Activated T-cell treated with anti-CD3 and anti-CD28 coated beads, Interleukin-2, amount 50 U/mL, for 72 hours (primary cell): ENCODE measurements around the gene PARP15. TPM values are rescaled to one million over a fixed set of nuclear protein-coding genes. Genes with fewer than 3 reads are reported as not detected.

Experiments used
- ATAC-seq, 2 donors: fragments of 150-1000 bp; cut with Tn5 transposase; replicated peaks in 1 of 2; 2 replicates each; pipeline ENCODE4 v1.10.0; 2021; ENCODE audit warnings: moderate library complexity in 2 of 2, mild to moderate bottlenecking in 1 of 2
- DNase-seq, 2 donors: peaks; one replicate each; pipeline ENCODE4 v3.0.0; 2021 to 2022; ENCODE audit warnings: mixed read lengths in 1 of 2
- H3K27ac Mint-ChIP-seq: one replicate; pipeline ENCODE4 v1.8.0; 2022; ENCODE audit warnings: mild to moderate bottlenecking, moderate library complexity, mixed read lengths
- H3K27me3 Mint-ChIP-seq: one replicate; pipeline ENCODE4 v1.8.0; 2022; ENCODE audit warnings: low read depth, mixed read lengths
- H3K36me3 Mint-ChIP-seq, 2 donors: one replicate each; pipeline ENCODE4 v1.8.0; 2022; ENCODE audit warnings: mixed read lengths in 2 of 2, mild to moderate bottlenecking in 1 of 2; ENCODE audit not compliant: insufficient read depth in 2 of 2
- H3K4me1 Mint-ChIP-seq: one replicate; pipeline ENCODE4 v1.8.0; 2022; ENCODE audit warnings: low read depth, mixed read lengths
- H3K4me3 Mint-ChIP-seq, 2 donors: one replicate each; pipeline ENCODE4 v1.8.0; 2022; ENCODE audit warnings: mild to moderate bottlenecking in 2 of 2, mixed read lengths in 2 of 2, moderate library complexity in 2 of 2
- H3K9me3 Mint-ChIP-seq, 2 donors: one replicate each; pipeline ENCODE4 v1.8.0; 2022; ENCODE audit warnings: mixed read lengths in 2 of 2
- total RNA-seq, 2 donors: library from RNA; stranded (reverse); gene quantifications; one replicate each; pipeline ENCODE4 v1.2.3, GENCODE V29; 2022

The PARP15 gene
- 10 to 100 TPM; 23.7 to 28.6 TPM for total RNA-seq

GRCh38 chr3:122577409-122578031 lies at the start of gene PARP15:
TSS of gene PARP15 (plus strand) at chr3:122577650. CDS start at chr3:122577668, 18 bp downstream.
- Mint-ChIP-seq H3K4me1 (peaks cover 65% of the 10 kb centered on the region), H3K27me3 (no peaks in the 10 kb centered on the region), H3K36me3 (peaks cover 14 to 23% of the 10 kb centered on the region in 2 donors), H3K4me3 (peak within 1 kb of the TSS; percentile 97 to 98), H3K9me3 (peaks cover 9 to 11% of the 10 kb centered on the region in 2 donors), H3K27ac (peak within 1 kb of the TSS; percentile 98)
- ATAC-seq = peak; percentile 37 to 43
- DNase-seq = peak; percentile 51 to 60

DNA sequence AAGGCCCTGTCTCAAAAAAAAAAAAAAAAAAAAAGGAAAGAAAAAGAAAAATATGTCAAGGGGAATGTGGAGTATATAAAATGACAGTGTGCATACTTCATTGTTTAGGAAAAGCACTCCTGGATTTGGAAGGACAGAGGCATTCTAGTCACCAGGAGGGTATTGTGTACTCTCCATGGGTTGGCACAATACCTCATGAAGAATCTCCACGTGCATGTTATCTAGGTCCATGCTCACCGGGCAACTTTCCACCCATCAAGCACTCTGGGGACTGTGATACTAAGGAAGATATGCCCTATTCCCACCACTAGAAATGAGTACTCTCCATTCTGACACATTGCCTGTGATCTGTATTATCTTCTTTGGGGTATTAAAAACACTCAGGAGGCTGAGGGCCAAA lies 47.3 kb upstream of the PARP15 start:
- ATAC-seq = no peak
- DNase-seq = no peak
- Mint-ChIP-seq H3K4me1 (peaks cover 37% of the 10 kb centered on the region), H3K36me3 (peaks cover 21 to 31% of the 10 kb centered on the region in 2 donors), H3K9me3 (no peaks in the 10 kb centered on the region), H3K4me3 (no peak overlapping the region), H3K27ac (no peak overlapping the region), H3K27me3 (no peaks in the 10 kb centered on the region)

DNA sequence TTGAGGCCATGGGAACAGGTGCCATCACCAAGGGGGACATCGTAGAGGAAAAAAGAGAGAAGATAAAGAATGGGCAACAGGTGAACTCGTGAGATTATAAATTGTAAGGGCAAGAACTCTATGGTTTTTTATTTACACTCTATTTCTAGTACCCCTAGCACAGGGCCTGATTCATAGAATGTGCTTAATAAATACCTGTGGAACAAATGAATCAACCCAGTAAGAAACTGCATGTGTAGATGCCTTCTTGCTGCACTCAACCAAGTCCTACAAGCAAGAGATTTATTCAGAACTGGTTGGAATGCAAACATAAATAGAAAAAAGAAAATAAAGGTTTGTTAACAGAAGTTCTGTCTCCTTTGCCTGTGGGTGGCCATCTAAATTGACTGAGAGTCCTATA lies 44.0 kb upstream of the PARP15 start:
- DNase-seq (no peak), ATAC-seq (peak; percentile 19 to 26)
- Mint-ChIP-seq H3K9me3 (no peaks in the 10 kb centered on the region), H3K36me3 (peaks cover 22 to 34% of the 10 kb centered on the region in 2 donors), H3K27me3 (no peaks in the 10 kb centered on the region), H3K27ac (no peak overlapping the region), H3K4me1 (peaks cover 45% of the 10 kb centered on the region), H3K4me3 (peak overlapping the region; percentile 18 to 28)

DNA sequence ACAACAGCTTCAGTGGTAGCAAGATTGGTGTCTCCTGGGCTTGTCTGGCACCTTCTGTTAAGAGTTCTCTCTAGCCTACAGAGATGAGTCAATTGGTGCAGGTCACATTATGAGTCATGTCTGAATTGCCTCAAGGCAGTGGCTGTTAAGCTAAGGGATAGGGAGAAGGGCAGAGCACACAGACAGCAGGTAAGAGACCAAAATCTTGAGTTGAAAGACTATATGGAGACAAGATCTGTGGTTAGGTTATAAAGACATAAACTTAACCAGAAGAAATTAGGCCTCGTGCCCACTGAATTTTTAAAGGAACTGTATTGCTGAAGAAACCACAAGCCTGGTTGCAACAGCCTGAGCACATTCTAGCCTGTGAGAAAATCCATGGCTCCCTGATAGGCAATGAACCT lies 43.5 kb upstream of the PARP15 start:
- Mint-ChIP-seq H3K9me3 (no peaks in the 10 kb centered on the region), H3K4me3 (peak overlapping the region; percentile 17 to 24), H3K27me3 (no peaks in the 10 kb centered on the region), H3K36me3 (peaks cover 23 to 34% of the 10 kb centered on the region in 2 donors), H3K4me1 (peaks cover 45% of the 10 kb centered on the region), H3K27ac (no peak overlapping the region)
- DNase-seq (peak; percentile 73 to 76), ATAC-seq (peak; percentile 99 to 100)

GRCh38 chr3:122535964-122536631 lies 41.4 kb upstream of the PARP15 start:
- H3K27ac Mint-ChIP-seq = peak overlapping the region; percentile 45
- H3K9me3 Mint-ChIP-seq = no peaks in the 10 kb centered on the region
- DNase-seq (no peak), ATAC-seq (no peak)
- H3K4me3 Mint-ChIP-seq = no peak overlapping the region
- H3K4me1 Mint-ChIP-seq = peaks cover 45% of the 10 kb centered on the region
- H3K36me3 Mint-ChIP-seq = peaks cover 29 to 36% of the 10 kb centered on the region in 2 donors
- H3K27me3 Mint-ChIP-seq = no peaks in the 10 kb centered on the region

DNA sequence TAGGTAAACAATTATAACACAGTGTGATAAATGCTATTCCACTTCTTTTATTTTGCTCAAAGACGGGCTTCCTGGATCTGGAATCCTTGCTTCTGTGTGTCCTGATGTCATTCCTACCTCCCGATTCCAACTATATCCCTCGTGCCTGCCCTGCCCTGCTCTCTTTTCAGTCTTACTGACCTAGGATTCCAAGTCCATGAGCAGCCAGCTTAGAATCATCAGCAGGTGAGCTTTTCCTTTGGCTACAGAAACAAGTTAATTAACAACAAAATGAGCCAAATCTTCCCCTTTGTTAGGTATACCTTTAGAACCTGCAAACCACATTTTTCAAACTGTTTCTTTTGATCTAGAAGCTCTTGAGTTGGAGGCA lies 40.8 kb upstream of the PARP15 start:
- Mint-ChIP-seq H3K4me1 (peaks cover 44% of the 10 kb centered on the region), H3K36me3 (peaks cover 29 to 36% of the 10 kb centered on the region in 2 donors), H3K4me3 (no peak overlapping the region), H3K27ac (peak overlapping the region; percentile 45), H3K27me3 (no peaks in the 10 kb centered on the region), H3K9me3 (no peaks in the 10 kb centered on the region)
- ATAC-seq (no peak), DNase-seq (no peak)

- no peak for DNase-seq
- Mint-ChIP-seq H3K36me3 (peaks cover 13 to 26% of the 10 kb centered on the region in 2 donors), H3K4me1 (peaks cover 20% of the 10 kb centered on the region), H3K27ac (no peak overlapping the region), H3K27me3 (no peaks in the 10 kb centered on the region), H3K4me3 (no peak overlapping the region), H3K9me3 (no peaks in the 10 kb centered on the region)
- no peak for ATAC-seq
Measured at GRCh38 chr3:122538956-122539490, 38.4 kb upstream of the PARP15 start.

- H3K27ac Mint-ChIP-seq = no peak overlapping the region
- ATAC-seq (no peak), DNase-seq (no peak)
- H3K9me3 Mint-ChIP-seq = no peaks in the 10 kb centered on the region
- H3K36me3 Mint-ChIP-seq = peaks cover 9 to 23% of the 10 kb centered on the region in 2 donors
- no peaks in the 10 kb centered on the region for H3K27me3 Mint-ChIP-seq
- H3K4me1 Mint-ChIP-seq = no peaks in the 10 kb centered on the region
- no peak overlapping the region for H3K4me3 Mint-ChIP-seq
Measured at GRCh38 chr3:122546151-122546550, 31.3 kb upstream of the PARP15 start.

- no peak for DNase-seq
- H3K27me3 Mint-ChIP-seq = no peaks in the 10 kb centered on the region
- H3K4me1 Mint-ChIP-seq = no peaks in the 10 kb centered on the region
- H3K27ac Mint-ChIP-seq = no peak overlapping the region
- no peak overlapping the region for H3K4me3 Mint-ChIP-seq
- H3K36me3 Mint-ChIP-seq = peaks cover 14 to 29% of the 10 kb centered on the region in 2 donors
- no peaks in the 10 kb centered on the region for H3K9me3 Mint-ChIP-seq
- no peak for ATAC-seq
Measured at GRCh38 chr3:122548076-122548475, 29.4 kb upstream of the PARP15 start.

DNA sequence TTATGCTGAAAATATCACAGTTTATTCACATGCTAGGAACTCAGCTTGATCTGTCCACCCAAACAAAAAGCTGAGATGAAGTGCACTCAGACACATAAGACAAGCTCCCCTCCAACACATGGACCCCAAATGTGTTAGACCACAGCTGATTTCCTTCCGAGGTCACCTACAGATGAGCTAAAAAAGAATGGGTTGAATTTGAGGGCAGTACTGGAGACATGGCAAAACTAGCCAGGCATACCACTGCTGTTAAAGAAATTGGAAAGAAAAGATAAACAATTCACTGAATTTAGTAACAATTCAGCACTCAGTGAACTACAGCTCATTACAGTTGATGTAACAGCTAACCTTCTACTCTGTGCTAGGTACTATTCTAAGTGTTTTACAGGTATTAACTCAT lies 28.8 kb upstream of the PARP15 start:
- Mint-ChIP-seq H3K27me3 (no peaks in the 10 kb centered on the region), H3K4me3 (no peak overlapping the region), H3K4me1 (no peaks in the 10 kb centered on the region), H3K9me3 (no peaks in the 10 kb centered on the region), H3K36me3 (peaks cover 16 to 31% of the 10 kb centered on the region in 2 donors), H3K27ac (no peak overlapping the region)
- DNase-seq (no peak), ATAC-seq (no peak)

DNA sequence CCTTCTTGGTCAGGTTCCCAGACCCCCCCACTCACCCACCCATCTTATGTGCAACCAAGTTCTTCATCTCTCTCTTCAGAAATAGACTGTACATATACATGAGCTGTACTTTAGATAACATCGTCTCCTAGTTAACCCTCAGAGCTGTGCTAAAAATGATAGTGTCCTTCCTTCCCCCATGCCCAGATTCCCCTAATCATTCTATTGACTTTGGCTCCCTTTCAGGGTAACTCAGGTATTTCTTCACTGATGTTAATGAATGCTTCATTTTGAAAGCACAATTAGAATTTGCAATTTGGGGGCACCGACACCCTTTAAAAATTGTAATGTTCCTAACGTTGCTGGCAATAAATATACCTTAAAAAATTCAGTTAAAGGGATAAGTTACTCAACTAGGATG lies 24.3 kb upstream of the PARP15 start:
- H3K27ac Mint-ChIP-seq = no peak overlapping the region
- H3K4me1 Mint-ChIP-seq = no peaks in the 10 kb centered on the region
- H3K4me3 Mint-ChIP-seq = no peak overlapping the region
- no peak for ATAC-seq
- DNase-seq = no peak
- H3K36me3 Mint-ChIP-seq = peaks cover 13 to 39% of the 10 kb centered on the region in 2 donors
- no peaks in the 10 kb centered on the region for H3K27me3 Mint-ChIP-seq
- no peaks in the 10 kb centered on the region for H3K9me3 Mint-ChIP-seq

- no peak for ATAC-seq
- Mint-ChIP-seq H3K9me3 (no peaks in the 10 kb centered on the region), H3K4me1 (peaks cover 2% of the 10 kb centered on the region), H3K27ac (no peak overlapping the region), H3K27me3 (no peaks in the 10 kb centered on the region), H3K36me3 (peaks cover 13 to 40% of the 10 kb centered on the region in 2 donors), H3K4me3 (no peak overlapping the region)
- no peak for DNase-seq
Measured at GRCh38 chr3:122555275-122556071, 22.0 kb upstream of the PARP15 start.

- ATAC-seq (no peak), DNase-seq (no peak)
- Mint-ChIP-seq H3K27ac (no peak overlapping the region), H3K36me3 (peaks cover 9 to 35% of the 10 kb centered on the region in 2 donors), H3K27me3 (no peaks in the 10 kb centered on the region), H3K4me1 (peaks cover 21% of the 10 kb centered on the region), H3K4me3 (no peak overlapping the region), H3K9me3 (no peaks in the 10 kb centered on the region)
Measured at GRCh38 chr3:122557356-122557755, 20.1 kb upstream of the PARP15 start.
